Limb (tissue), 2 donors: Measurements from ENCODE around the gene NCEH1.
"Not testable (repeated sequence)": the region's sequence is repeated elsewhere in the genome, so short reads cannot be mapped to it uniquely, and the experiment has no call there.

Experiments
- DNase-seq, 2 donors: peaks; one replicate each; pipeline ENCODE4 v3.0.0-alpha.2; 2016; ENCODE audit errors: extremely low spot score in 2 of 2

Gene NCEH1

GRCh38 chr3:172707967-172708366, 2.9 kb downstream of the NCEH1 start:
- DNase-seq, result no peak

DNA sequence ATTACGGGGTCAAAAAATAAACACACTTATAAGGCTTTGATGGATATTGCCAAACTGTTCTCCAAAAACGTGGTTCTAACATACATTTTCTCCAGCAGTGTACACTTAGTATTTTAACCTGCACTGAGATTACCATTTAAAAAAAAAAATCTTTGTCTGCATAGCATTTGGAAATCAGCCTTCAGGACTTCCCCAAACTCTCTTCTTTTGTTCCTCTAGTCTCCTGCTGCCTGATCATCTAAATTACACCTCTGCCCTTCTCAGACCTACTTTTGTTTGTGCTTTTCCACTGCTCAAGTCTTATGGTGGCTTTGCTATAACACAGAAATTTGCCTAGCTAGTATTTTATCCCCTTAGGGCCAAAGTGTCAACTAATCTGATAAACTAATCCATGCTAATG, 3.8 kb downstream of the NCEH1 start:
- DNase-seq, result no peak

GRCh38 chr3:172705170-172705569, 5.7 kb downstream of the NCEH1 start:
- DNase-seq, result no peak

DNA sequence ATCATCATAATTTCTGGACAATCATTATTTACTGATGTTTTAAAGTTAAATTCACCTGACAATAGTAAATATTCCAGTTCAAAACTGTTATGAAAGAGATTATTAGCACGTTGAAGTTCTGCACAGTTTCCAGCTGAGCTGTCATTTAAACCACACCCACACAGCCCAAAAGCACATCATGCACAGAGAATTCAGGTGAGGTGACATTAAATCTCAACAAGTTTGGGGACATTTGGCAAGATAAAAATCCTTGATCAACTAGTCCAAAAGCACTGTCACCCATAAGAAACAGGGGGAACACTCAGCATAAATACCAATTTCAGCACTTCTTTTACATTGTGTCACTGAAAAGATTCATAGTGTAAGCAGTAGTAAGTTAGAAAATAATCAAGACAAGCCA, 6.9 kb downstream of the NCEH1 start:
- no peak for DNase-seq

DNA sequence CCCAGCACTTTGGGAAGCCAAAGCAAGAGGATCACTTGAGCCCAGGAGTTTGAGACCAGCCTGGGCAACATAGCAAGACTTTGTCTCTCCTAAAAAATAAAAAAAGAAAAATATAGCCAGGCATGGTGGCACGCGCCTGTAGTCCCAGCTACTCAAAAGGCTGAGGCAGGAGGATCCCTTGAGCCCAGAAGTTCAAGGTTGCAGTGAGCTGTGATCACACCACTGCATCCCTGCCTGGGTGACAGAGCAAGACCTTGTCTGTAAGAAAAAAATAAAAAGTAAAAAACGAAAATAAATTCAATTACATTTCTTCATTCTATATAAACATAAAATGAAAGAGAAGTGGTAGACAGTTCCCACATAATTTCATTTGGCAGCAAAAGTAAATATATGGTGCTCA, 8.1 kb downstream of the NCEH1 start:
- DNase-seq, result not testable (repeated sequence)

- no peak for DNase-seq
Measured at GRCh38 chr3:172702256-172702655, 8.6 kb downstream of the NCEH1 start.

GRCh38 chr3:172701751-172702150, 9.1 kb downstream of the NCEH1 start:
- DNase-seq, result no peak

DNA sequence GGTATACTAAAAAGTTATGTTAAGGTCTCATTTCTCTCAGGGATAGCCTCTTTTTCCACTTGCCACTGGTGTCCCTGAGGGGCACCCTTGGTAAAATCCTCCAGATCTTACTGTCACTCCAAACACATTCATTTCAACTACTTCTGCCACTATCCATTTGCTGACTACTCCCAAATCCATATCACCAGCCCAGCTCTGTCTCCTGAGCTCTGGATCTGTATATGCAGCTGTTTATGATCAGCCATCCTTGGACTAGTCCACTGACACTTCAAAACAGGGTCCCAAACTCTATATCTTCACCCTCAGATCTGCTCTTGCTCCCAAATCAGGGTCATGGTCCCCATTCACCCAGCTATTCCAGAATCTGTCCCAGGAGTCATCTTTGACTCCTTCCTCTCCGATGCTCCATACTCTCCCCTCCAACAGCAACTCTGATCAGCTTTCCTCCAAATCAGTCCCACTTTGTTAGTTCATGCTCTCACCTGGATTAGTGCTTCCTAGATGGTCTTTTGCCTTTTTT, 9.9 kb downstream of the NCEH1 start:
- DNase-seq, result no peak

- DNase-seq, result no peak
Measured at GRCh38 chr3:172700256-172700655, 10.6 kb downstream of the NCEH1 start.

DNA sequence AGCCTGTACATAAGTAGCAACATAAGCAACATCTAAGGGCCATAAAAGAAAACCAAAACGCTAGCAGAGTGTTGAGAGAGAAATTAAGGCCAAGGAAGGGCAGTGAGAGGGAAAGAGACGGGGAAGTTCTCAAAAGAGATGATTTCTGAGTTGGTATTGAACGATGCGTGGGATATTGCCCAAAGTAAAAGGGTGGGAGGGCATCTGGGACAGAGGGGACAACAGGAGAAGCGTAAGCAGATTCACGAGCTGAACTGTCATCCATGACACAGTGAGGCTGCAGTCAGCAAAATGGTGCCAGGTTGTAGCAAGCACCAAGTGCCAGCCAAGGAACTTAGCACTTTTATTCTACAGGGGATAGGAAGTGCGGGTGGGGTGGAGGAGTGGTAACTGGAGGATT, 11.8 kb downstream of the NCEH1 start:
- DNase-seq, result no peak

DNA sequence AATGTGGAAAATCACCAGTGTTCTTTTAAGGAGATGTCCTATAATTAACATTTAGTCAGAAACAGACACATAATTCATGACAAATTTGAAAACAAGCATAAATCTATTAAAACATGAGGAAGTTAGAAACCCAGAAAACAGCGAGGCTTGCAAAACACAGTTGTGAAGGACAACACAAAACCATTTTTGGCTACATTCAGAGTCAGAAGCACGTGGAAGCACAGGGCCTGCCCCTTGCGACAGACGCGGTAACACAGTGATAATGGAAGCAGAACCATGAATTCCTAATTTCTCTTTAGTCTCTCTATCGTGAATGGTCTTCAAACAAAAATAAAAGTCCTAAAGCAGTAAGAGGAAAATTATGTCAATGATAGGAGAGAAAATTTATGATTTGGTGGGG, 12.2 kb downstream of the NCEH1 start:
- no peak for DNase-seq

GRCh38 chr3:172697558-172697957, 13.3 kb downstream of the NCEH1 start:
- no peak for DNase-seq

DNA sequence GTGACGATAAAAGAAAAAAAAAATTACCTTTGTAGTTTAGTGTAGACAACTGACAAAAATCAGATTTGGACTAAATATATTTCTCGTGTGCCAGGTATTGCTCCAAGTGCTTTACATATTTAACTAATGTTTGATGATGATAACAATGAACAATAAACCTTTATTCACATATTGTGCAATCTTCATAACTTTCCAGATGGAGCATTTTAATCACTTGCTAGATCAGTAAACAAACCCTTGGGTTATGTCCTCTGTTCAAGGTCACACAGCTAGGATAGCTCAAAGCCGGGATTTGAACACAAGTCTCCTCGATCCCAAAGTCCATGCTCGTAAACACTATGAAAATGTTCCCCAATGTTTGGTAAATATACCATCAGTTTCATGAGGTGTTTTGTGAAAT, 14.5 kb downstream of the NCEH1 start:
- DNase-seq, result no peak

DNA sequence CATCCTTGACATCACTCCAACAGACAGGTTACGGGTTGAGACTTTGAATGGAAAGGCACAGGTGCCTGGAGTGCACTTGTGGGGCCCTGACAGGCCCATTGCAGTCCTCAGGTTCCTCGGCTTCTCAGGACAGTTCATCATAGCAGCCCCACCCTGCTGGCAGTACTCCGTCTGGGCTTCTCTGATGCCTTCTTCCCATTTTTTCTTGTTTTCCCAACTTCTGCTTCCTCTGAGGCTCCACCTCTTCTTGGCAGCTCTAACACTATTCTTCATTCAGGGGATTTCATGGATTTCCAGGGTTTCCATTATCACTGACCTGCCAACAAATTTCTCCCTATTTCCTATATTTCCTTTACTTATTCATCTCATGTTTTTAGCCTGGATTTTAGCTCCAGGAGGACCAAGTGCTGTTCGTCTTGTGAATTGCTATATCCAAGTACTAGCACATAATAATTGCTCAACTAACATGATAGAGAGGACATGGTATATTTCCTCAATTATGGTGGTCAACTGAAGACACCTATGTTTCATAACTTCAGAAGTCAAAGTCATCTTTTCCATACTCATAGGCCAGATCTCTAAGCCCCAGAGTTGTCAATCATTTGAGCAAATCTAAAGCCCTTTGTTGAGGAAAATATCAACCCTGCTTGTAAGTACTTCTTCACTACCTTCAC, 16.2 kb downstream of the NCEH1 start:
- DNase-seq, result no peak

GRCh38 chr3:172692751-172693338, 18.0 kb downstream of the NCEH1 start:
- DNase-seq, result no peak

GRCh38 chr3:172690936-172691335, 19.9 kb downstream of the NCEH1 start:
- DNase-seq, result no peak

- no peak for DNase-seq
Measured at GRCh38 chr3:172688588-172688987, 22.3 kb downstream of the NCEH1 start.

GRCh38 chr3:172687501-172687900, 23.4 kb downstream of the NCEH1 start:
- DNase-seq, result no peak

DNA sequence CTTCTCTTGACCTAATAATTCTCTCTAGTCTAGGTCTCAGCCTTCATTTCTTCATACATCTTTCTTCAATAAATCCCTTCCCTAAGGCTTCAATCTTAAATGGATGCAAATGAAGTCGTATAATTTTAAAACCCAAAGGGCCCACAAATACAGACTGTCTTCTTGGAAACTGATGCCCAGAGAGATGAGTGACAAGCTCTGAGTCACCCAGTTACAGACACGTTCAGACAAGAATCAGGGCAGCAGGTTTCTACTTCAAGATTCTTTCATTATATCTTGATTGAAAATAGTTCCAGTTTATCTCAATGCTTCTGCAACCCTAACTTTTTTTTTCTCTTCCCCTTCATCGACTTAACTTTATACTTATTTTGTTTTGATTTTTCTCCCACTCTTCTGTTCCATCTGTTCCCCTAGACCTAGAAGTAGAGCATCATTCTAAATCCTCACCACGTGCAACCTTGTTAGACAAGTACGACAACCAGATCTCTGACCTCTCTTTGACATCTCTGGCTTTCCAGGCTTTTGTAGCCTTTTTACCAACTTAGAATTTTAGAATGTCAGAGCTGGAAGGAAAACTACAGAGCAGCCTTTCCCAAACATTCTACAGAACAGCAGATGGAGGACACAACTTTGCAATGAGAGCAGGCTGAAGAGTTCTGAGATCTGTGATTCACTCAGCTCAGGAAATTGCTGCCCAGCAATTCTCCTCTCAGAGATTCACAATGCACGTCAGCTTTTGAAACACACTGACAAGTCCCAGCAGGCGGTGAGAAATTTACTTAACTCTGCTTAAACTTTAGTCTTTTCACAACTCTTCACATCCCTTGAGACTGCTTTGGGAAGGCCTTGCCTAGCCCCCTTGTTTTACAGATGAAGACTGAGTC, 25.3 kb downstream of the NCEH1 start:
- DNase-seq, result no peak

GRCh38 chr3:172680684-172681083, 30.2 kb downstream of the NCEH1 start:
- DNase-seq, result no peak

GRCh38 chr3:172679599-172679998, 31.3 kb downstream of the NCEH1 start:
- DNase-seq, result no peak

- no peak for DNase-seq
Measured at GRCh38 chr3:172678068-172678467, 32.8 kb downstream of the NCEH1 start.
